Stimulated activated CD4-positive, alpha-beta T cell treated with anti-CD3 and anti-CD28 coated beads, Interleukin-4, amount 100 ng/mL, for 1 hour (primary cell): ENCODE data around the gene GTF2A2.
"Not testable (repeated sequence)": the region's sequence is repeated elsewhere in the genome, so short reads cannot be mapped to it uniquely, and the experiment has no call there.

Experiments
- DNase-seq: peaks from one replicate; pipeline ENCODE4 v3.0.0-alpha.2; 2020

The GTF2A2 gene, protein sequence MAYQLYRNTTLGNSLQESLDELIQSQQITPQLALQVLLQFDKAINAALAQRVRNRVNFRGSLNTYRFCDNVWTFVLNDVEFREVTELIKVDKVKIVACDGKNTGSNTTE

DNA sequence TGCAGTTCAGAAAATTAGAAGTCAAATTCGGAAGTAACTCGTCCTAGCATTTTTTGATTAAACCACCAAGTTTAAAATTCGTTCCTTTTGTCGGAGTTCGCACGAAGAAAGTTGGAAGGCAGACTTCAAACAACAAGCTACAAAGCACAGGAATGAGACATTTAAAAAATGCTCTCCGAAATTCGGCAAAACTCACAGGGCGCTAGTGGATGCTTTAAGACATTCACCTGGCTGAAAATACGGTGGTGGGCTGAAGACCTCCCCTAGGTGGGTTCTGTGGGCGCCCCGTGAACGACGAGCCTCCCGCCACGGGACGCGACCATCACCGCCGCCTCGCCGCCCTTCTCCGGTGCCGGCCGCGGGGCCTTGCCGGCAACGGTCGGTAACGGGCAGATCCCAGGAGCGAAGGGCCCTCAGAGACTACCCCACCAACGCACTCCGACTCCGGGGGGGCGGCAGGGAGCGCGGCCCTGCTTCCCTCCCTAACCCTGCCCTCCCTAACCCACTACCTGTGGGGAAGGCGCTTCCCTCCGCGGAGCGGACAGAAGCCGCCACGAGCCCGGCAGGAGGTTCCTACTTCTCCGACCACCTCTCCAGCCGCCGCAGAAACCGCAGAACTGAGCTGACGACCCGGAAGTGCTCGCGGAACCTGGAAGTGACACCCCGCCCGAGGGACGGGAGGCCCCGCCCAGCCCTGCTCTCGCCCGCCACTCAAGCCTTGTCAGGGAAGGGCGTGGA is at the start of gene GTF2A2:
Gene GTF2A2 (minus strand): TSS at position 619 of the 738 bp plus-strand sequence. CDS start 5,238 bp downstream, outside the sequence.
- DNase-seq: peak; percentile 91

DNA sequence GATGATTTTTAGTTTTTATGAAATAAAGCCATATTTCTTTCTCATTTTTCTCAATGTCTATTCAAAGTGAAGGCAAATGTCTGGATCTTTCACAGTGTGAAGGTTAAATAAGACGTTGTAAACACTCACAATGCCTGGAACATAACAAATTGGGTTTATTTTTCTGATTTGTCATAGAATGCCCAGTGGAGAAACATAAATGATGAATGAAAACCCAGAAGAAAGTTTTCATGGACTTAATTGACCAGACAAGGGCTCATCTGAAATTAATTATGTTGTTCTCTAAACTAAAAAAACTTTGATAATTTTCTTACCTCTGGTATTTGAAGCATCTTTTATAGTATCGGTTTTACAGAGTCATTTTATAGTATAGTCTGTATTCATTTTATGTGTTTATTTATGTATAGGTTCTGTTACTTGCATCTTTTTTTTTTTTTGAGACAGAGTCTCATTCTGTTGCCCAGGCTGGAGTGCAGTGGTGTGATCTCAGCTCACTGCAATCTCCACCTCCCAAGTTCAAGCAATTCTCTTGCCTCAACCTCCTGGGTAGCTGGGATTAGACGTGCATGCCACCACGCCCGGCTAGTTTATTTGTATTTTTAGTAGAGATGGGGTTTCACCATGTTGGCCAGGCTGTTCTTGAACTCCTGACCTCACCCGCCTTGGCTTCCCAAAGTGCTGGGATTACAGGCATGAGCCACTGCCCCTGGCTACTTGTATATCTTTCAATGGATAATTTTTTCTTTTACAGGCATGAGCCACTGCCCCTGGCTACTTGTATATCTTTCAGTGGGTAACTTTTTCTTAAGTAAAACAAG is 46.9 kb upstream of the GTF2A2 start:
- no peak for DNase-seq

DNA sequence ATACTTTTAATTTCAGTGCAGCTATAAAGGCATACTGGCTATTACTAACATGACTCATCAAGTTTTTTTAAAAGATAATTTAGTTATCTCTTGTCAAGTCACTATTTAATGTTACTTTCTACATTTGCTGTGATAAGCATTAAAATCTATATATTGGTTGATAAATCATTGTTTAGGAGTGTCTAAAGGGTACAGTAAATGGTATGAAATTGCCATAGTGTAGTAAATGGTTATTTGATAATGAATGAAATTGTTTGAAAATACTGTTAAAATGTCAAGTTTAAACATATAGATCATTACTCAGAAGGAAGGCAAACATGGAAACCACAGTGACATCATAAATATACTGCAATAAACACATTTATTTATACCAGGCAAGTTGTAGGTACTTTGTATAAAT is 45.0 kb upstream of the GTF2A2 start:
- DNase-seq: no peak

DNA sequence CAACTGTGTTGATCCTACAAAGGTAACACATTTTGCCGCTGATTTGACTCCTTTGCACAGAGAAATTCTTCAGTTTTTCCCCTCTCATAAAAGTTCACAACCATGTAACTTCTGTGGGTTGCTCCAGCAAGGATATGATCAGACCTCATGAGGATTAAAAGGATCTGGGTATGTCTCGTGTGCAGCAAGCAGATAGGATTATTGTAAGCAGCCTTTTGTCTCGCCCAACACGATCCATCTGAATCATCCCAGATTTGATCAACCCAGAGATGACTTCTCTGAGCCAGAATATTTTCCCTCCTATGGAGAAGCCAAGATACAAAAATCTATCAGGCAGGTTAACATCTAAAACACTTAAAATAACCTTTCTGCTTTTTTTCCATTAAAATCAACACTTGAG is 44.6 kb upstream of the GTF2A2 start:
- DNase-seq: no peak

DNA sequence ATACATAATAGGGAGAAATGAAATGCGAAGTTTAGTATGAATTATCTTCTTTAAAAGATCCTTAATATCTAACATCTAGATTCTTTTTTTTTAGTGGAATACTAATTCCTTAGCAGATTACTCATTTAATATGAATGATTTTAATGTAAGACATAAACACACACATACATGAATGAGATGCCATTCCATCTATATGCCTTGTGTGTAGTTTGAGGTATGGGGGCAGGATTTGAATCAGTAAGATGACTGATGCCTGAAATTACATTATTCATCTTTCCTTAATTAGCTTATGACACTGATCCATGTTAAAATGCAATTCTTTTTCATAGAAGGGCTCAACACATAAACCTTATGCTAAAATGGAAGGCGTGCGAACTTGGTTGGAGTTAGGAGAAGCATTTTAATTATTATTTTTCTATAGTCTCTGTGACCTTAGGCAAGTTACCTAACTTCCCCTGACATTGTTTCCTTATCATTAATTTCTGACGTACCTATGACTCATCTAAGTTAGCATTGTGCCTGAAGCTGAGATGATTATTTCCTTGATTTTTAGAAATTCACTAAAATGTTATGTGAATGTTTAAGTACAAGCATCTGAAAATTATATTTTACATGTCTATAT is 42.6 kb upstream of the GTF2A2 start:
- DNase-seq: no peak

DNA sequence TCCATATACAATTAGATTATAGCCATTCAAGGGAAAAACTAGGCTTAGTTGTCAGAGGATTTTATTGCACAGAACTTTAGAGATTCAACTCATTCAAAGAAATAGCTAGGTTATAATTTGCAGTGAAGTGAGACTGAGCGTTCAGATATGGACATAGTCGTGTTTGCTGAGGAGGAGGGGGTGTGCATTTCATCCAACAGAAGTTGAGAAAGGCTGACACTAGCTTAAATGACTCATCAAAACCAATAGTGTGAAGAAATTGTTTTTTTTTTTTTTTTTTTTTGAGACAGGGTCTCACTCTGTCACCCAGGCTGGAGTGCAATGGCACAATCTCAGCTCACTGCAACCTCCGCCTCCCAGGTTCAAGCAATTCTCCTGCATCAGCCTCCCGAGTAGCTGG is 40.8 kb upstream of the GTF2A2 start:
- not testable (repeated sequence) for DNase-seq

DNA sequence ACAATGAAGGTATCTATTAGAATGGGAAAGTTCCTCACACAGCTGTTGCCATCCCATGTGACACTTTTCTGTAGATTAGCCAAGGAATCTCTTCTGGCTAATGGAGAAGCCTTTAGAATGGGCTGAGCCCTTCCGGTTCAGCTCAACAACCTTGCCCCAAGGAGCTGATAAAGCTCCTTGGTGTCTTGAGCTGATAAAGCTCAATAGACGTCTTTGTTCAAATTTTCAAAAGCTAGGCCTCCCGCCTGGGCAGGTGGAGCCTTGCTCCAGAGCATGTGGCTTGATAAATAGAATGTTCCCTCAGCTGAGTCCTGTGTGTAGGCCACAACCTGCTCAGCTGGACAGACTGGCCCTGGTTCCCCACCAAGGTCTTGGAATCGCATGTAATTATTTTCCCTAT is 39.0 kb upstream of the GTF2A2 start:
- no peak for DNase-seq

DNA sequence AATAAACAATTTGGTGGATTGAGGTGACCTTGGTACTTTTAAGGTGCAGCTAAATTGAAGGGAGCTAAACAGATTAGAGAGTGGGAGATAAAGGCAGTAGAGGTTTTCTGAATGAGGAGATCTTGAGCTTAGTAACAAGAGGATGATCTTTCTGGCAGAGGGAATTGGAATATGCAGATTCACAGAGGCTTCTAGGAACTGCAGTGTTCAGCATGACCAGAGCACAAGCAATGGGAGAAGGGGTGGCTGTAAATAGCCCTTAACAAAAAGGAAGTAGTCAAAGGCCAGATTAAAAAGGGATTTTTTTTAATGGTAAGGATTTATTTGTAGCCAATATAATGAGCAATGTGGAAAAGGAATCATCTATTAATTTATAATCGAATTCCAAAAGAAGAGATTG is 37.5 kb upstream of the GTF2A2 start:
- no peak for DNase-seq

DNA sequence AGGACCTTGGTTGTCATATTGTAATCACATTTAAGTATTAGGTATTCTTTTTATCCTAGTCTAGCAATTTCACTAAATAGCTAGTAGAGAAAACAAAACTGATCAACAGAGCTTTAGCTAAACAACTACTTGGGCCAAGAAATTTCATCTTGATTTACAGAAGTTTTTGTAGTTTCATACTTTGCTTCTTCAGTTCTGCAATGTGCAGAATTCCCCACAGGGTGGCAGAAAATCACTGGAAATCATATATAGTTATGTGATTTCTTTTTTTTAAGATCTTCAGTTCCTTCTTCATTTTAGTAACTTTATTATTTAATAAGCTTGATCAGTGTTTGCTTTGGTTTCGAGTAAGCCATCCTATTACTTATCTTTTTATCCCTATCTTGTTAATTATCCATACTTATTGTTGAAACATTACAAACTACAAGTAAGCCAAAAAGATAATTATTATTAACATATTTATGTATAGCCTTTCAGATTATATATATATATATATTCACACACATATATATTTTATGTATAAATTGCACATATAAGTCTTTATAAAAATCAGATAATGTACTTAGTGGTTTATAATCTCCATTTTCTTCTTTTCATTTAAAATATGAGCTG is 34.0 kb upstream of the GTF2A2 start:
- DNase-seq: peak; percentile 22

DNA sequence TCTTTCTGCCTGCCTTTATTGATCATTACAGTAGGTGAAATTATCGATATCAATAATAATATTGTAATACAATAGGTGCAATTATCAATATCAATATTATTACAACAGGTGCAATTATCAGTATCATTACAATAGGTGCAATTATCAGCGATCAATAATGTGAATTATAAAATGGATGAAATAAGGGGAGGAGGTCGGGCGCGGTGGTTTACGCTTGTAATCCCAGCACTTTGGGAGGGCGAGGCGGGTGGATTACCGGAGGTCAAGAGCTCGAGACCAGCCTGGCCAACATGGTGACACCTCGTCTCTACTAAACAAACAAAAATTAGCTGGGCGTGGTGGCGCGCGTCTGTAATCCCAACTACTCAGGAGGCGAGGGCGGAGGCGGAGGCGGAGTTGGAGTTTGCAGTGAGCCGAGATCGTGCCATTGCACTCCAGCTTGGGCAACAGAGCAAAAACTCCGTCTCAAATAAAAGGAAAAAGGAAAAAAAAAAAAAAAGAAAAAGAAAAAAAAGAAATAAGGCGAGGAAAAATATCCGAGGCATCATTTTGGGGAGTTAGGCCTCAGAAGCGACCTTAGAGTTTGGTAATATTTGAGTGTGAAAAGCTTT is 32.4 kb upstream of the GTF2A2 start:
- peak; percentile 59 for DNase-seq

DNA sequence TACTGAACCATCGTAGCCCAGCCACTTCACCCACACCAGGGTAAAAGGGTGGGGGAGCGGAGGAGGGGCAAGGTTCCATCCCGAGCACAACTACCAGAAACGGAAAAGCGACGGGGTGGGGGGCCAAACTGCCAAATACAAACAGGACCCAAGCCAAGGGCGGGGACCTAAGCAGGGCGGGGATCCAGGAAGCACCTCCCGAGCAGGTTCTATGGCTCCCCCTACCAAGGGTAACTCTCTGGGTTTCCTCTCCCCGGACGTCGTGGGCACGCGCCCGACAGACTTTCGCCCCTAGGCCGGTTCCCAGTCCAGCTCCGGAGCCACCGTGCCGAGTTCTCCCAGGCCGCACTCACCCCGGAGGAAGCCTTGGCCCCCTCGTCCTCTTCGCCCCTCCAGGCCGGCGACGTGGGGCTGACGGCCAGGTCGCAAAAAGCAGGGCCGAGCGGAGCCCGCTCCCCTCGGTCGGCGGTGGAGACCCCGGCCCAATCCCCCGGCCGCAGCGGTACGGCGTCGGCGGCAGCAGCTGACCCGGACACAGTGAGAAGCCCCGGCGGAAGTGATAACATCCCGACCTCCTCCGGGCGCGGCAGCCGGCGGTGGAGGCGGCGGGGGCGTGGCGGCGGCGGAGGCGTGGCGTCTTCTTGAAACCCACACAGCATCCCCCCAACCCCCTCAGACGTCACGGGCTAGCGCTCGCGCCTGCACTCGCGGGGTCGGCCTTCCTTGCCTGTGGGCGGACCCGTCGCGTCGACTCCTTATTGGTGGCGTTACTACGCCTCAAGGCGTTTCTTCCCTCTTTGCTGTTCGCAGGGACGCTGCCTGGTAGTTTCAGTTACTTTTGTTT is 31.7 kb upstream of the GTF2A2 start, which contains the start of gene BNIP2:
Gene BNIP2 (minus strand): TSS at position 539 of the 844 bp plus-strand sequence. CDS start 6,863 bp downstream, outside the sequence.
- DNase-seq: peak; percentile 98

DNA sequence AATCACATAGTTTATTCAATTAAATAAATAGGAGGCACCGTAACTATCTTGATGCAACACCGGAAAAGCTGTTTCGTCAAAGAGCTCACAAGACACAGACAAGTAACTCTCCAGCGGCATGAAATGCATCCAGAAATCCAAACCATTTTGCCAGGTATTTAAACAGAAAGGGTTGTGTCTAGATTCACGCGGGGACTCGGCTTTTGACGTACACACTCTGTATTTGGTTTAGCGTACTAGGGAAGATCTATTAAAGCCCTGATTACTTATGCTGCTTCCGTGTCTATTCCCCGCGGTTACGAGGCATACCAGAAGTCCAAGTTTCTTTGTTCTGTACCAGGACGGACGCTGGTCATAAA is 31.1 kb upstream of the GTF2A2 start:
- no peak for DNase-seq

DNA sequence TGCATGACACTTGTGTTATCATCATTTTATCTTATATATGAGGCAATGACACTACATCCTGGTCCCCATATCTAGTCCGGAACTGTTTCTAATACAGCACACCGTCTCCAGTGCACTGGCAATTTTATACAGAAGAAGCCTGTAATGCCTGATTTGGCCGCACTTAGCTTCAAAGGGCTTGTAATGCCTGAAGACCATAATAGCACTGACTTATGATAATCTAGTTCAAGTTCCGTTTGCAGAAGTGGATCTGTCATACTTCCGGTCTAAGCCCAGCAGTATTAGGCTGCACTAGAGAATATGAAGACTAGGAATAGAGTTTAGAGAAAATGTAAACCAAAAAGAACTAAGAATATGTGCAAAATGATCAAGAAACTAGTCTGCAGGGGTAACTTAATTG is 30.5 kb upstream of the GTF2A2 start:
- no peak for DNase-seq

DNA sequence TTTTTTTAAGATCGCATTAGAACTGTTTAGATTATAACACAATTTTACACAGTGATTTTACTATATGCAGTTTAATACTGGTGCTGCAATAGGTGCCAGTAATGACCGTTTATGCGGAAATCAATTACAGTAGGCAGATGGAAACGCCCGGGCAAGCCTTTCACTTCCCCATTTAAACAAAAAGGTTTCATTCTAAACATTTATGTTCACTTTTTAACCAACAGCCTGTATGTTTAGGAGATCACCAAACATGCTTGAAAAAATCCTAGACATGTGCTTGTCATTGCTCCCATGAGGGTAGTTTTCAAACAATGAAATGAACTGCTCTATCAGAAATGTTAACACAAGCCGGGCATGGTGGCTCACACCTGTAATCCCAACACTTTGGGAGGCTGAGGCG is 29.1 kb upstream of the GTF2A2 start:
- no peak for DNase-seq

DNA sequence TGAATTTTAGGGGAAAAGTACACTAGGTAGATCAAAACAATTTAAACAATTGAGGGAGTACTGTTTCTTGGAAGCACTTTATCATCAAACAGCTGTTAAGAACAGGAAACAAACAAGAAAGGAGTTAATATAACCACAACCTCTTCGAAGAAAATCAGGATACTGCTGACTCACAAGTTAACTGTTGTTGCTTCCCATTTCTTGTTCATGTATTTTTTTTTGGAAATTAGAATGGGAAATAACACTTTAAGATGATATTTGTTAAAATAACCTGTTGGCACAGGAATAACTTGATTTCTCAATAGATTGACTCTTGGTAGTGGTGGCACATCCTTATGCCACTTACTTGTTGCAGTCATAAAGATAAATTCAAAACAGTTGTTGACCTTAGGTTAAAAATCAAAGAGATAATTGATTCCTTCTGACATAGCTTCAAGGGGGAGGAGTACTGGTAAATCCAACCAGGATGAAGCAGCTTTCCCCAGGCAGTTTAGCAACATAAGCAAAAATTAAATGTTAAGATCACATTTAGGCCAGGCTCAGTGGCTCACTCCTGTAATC is 28.5 kb upstream of the GTF2A2 start:
- no peak for DNase-seq

DNA sequence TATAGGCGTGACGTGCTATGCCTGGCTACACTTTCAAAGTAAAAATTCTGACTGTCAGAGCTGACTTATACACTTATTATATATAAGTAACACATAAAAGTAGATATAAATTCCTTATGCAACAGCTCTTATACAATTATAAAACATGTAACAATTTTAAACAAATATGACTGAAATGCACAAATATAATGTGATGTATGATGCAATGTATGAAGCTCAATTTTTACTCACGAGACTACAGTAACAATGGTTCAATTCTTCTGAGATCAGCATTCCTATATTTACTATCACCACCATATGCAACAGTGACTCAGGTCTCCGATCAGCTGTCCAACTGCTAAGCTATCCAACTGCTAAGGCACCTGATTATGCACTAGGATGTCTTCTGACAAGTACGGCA is 23.6 kb upstream of the GTF2A2 start:
- DNase-seq: no peak

DNA sequence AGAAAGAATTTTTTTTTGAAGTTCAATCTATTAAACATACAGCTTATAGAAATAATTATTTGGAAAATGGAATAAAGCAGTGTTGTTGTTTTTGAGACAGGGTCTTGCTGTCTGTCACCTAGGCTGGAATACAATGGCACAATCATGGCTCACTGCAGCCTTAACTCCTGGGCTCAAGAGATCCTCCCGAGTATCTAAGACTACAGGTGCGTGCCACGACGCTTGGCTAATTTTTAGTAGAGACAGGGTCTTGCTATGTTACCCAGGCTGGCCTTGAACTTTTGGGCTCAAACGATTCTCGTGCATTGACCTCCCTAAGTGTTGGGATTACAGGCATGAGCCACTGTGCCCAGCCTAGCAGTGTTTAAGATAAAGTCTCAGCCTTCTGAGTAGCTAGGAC is 23.0 kb upstream of the GTF2A2 start:
- DNase-seq: no peak

DNA sequence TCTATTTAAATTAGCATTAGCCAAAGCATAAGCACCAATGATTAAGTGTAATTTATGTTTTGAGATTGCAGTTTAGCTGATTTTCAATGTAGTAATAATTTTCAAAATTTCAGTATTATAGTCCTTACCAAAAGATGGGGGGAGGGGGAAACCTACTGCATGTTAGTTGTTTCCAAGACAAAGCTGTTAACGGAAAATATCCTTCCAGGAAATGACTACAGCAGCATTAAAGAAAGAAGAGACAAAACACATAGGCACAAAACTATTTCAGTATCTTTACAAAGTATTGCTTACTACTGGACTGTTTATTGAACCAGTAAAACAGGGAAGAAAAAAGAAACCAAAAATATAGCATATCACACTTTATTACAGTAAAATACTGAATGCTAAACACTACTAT is 21.3 kb upstream of the GTF2A2 start:
- DNase-seq: no peak

DNA sequence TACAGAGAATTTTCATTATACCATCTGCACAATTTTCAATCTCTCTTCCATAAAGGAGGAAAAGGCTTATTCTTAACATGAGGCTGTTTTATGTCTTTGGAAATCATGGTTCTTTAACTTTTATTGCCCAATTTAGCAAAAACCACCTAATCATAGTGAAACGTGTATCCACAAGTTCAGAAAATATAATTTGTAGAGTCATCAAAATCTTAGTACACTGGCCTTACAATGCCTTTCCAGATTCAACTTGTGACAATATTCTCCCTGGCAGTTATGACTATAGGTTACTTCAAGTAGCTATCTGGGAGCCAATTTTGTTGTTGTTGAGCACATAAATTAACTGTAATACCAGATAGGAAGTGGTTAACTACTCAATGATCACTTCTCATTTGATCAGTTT is 20.9 kb upstream of the GTF2A2 start:
- DNase-seq: no peak

DNA sequence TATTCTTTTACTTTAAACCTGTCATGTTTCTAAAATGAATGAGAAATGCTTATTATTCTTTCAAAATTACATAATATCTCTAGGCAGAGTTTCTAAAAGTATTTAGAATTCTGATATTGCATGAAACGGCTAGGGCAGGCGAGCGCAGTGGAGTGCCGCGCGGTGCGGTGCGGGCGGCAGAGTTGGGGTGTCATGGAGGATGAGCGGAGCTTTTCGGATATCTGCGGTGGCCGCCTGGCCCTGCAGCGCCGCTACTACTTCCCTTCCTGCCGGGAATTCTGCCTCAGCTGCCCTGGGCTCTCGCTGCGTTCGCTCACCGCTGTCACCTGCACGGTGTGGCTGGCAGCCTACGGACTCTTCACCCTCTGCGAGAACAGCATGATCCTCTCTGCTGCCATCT is 19.2 kb upstream of the GTF2A2 start:
- no peak for DNase-seq

DNA sequence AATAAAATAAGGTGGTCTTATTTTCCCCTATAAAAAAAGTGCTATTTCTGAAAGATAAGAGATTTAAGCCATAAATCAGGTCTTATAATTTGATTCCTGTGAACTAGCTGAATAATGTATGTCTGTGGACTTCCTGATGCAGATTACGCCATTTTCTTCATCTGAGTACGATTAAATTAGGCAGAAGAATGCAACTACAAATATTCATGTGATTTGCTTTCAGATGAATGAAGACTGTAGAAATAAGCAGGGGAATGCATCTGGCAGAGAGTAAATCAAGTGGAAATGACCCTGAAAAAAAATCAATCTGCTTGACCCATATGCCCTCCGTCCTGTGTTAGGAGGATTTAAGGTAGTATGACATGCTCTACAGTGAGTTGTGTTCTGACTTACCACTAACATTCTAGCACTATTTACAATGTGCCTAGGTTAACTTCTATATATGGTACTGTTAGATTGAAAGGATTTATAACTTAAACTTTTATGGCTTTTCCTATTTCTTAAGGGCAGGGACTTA is 17.1 kb upstream of the GTF2A2 start:
- DNase-seq: no peak
